Amniotic stem cell (primary cell): Measurements from ENCODE around the gene TMPRSS2.

Source experiments
- DNase-seq: peaks from one replicate; lab custom pipeline; 2025; lab: John Stamatoyannopoulos, UW

The TMPRSS2 gene

DNA sequence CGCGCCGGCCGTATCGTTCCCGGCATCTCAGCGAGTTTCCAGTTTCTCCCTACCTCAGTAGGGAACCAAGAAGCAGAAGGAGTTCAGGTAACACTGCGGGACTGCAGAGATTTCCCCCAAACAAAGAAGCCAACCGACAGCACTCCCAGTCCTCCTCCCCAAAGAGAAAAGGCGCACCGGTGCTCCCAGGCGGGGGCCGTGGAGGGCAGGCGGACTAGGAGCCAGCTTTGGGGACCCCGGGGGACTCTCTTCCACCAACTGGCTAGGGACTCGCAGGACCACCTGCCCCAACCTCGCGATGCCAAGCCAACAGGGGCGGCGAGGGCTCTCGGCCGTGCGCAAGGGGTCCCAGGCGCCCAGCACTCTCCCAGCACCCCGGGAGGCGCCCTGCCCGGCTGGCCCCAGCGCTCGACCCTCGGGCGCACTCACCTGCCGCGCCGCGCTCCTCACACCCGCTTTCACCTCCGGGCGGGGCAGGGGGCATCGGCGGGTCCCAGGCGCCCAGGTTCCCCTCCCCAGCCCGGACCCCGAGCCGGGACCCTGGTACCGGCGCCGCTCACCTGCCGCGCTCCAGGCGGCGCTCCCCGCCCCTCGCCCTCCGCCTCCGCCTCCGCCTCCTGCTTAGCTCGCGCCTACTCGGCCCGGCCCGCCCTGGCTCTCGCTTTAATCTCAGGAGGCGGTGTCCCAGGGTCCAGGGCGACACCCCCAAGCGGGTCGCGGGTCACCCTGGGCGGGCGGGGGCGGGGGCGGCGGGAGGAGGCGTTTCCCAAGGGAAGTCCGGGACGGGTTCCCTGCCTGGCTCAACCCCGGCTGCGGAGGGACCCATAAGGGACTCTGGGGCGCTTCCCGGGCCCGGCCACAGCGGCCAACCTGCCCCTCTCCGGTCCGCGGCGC lies at the start of gene TMPRSS2:
Gene TMPRSS2, minus strand, starts transcription at position 638 of the 894 bp plus-strand sequence. CDS start 10,025 bp downstream, outside the sequence.
- no peak for DNase-seq

- no peak for DNase-seq
Observed at GRCh38 chr21:41555057-41555456, 47.1 kb upstream of the TMPRSS2 start.

DNA sequence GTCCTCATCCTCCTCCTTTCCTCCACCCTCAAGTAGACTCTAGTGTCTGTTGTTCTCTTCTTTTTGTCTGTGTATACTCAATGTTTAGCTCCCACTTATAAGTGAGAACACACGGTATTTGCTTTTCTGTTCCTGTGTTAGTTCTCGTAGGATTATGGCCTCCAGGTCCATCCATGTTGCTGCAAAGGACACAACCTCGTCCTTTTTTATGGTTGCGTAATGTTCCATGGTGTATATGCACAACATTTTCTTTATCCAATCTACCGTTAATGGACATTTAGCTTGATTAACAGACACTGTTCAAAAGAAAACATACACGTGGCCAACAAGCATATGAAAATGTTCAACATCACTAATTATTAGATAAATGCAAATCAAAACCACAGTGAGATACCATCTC lies 44.3 kb upstream of the TMPRSS2 start:
- no peak for DNase-seq

DNA sequence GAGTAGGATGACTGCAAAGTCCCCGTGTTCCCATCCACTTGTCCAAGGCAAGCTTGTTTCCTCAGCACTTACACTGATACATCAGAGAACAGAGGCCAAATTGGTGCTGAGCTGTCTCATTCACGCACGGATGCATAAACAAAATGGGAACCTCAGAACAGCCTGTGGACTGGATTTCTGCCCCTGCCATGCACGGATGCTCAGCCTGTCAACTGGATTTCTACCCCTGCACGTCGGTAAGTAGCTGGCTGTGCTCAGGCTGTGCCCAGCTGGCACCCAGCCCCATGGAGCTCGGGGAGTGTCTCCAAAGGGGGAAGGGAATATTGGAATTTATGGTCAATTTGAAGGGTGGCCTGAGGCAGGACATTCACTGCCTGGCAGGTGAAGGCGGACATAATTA lies 40.8 kb upstream of the TMPRSS2 start:
- DNase-seq: no peak

- no peak for DNase-seq
Observed at GRCh38 chr21:41547111-41547510, 39.2 kb upstream of the TMPRSS2 start.

DNA sequence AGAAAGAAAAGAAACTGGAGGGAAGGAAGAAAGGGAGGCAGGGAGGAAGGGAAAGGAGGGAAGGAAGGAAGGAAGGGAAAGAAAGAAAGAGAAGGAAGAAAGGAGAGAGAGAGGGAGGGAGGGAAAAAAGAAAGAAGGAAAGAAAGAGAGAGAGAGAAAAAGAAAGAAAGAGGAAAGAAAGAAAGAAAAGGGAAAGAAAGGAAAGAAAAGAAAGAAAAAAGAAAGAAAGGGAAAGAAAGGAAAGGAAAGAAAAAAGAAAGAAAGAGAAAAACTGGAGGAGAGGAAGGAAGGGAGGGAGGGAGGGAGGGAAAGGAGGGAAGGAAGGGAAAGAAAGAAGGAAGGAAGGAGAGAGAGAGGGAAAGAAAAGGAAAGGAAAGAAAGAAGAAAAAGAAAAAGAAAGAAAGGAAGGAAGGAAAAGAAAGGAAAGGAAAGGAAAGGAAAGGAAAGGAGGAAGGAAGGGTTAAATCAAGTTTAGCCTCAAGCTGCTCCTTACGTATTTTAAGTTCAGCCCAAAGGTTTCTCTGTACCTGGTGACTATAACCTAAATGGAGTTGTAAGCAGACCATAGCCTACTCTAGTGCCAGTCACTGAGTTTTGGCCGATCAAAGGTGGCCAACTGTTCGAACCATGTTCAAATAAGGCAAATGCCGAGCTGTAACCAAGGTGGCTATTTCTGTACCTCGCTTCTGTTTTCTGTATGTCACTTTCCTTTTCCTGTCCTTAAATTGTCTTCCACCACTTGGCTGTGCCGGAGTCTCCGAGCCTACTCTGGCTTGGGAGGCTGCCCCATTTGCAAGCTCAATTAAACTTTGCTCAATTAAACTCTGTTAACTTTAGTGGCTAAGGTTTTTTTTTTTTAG lies 37.8 kb upstream of the TMPRSS2 start:
- no peak for DNase-seq

DNA sequence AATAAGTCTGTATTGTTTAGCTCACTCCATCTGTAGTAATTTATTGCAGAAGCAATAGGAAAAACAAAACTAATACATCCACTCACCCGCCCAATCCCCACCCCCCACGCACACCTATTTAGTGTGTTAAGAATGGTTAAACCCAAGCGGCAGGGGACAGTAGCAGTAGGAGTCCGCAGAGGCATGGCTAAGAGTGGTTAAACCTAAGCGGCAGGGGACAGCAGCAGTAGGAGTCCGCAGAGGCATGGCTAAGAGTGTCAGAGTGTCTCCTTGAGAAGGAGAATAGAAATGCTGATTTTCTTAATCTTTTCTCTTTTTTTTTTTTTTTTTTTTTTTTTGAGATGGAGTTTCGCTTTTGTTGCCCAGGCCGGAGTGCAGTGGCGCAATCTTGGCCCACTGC lies 34.8 kb upstream of the TMPRSS2 start:
- no peak for DNase-seq

DNA sequence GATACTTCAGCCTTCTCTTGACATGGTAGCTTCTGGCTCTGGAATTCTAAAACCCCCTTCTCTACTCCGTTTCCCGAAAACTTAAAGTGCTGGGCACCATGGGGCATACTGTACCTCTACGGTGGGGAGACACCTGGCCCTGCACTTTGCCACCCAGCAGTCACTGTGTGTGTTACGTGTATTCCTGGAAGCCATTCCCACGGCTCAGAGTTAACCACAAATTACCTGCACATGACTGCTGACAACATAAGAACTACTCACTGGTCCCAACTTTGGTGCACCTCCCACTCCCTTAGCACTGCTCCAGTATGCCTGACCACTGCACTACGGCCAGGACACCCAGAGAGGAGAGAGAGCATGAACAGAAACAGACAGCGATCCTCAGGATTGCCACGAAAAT lies 29.4 kb upstream of the TMPRSS2 start:
- no peak for DNase-seq

DNA sequence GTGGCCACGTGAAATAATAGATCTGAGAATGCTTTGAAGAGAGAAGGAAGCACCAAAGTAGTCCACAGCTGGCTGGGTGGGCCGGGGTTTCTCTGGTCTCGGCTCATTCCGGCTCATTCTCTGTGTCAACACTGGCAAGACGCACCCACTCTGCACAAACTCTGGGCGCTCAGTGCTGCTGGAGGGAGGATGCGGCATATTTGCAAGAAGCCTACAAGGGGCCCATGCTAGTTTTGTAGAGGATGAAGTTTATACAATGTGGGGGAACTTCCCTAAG lies 28.8 kb upstream of the TMPRSS2 start:
- DNase-seq: no peak

DNA sequence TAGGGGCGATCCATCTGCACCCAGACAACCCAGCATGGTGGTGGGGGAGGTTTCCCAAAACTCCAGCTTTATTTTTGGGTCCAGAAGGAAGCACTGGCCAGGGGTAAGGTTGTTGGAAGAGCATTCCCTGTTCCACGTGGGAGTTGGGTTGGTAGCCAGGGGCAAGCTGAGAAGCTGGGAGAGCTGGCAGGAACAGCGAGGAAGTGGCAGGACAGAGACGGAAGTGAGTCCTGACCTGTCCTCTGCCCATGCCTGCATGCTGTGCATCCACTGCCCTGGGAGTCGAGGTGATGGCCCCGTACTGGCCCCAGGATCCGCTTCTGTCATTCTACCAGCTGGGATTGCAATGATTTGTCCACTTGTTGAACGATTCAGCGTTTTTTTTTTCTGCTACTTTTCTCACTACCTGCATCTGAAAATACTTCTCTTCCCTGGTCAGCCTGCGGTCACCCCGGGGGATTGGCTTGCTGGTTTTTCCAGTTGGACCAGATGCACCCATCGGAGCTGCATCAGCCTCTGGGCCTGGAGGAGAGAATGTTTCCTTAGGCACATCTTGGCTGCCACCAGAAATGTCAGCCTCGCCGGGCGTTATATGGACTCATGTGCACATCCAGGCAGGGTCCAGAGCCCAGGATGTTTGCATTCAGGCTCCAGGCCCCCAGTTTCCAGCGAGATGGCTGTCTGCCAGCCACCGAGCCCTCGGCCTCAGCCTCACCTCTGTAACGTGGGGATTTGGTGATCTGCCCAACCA lies 28.3 kb upstream of the TMPRSS2 start:
- no peak for DNase-seq

DNA sequence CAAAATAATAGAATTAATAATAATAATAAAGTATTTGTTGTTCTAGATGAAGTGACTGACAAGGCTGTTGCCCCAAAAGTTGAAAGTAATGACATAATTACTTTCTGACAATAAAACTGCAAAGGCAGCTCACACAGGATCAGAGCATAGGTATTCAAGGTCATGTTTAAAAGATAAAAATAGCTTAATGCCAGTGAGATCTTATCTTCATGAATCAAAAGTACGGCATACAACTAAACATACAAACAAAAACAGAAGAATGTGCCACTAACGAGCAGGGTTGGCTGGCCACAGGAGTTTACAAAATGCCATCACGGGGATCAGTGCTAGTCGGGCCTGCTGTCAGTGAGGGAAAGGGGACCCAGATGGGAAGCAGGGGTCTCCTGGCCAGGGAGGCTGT lies 22.4 kb upstream of the TMPRSS2 start:
- no peak for DNase-seq

DNA sequence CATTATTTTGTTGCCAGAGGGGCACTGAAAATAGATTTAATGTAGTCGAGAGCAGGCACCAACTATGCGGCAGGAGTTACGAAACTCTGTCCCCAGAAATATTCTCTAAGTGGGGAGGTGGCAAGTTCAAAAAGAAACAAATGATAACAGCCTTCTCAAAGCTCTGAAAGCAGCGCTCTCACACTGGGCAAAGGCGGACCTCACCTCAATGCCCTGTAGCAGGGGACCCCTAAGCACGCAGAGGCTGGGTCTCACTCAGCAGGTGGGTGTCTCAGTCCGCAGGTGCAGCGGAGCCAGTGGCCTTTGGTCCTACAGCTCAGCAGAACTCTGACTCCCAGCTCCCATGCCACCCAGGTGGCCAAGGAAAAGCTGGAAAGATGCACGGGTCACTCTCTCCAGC lies 21.8 kb upstream of the TMPRSS2 start:
- DNase-seq: no peak

GRCh38 chr21:41526478-41527087 lies 18.6 kb upstream of the TMPRSS2 start:
- no peak for DNase-seq

DNA sequence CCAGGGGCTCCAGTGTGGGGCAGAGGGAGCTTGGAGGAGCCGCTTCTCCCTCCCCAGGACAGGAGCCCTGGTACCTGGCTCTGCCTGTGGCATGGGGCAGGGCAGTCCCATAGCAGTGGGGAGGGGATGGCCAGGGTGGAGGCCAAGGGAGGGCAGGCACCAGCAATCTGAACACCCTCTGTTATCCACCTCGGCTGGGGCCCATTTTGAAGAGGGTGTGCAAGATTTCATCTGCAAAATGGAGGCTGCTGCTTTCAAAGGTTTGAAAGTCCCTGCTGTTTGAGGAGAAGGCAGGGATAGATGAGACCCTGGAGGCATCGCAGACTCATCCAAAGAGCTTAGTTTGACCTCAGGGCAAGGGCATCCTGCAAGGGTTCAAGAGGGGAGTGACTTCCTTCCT lies 15.2 kb upstream of the TMPRSS2 start:
- DNase-seq: no peak

DNA sequence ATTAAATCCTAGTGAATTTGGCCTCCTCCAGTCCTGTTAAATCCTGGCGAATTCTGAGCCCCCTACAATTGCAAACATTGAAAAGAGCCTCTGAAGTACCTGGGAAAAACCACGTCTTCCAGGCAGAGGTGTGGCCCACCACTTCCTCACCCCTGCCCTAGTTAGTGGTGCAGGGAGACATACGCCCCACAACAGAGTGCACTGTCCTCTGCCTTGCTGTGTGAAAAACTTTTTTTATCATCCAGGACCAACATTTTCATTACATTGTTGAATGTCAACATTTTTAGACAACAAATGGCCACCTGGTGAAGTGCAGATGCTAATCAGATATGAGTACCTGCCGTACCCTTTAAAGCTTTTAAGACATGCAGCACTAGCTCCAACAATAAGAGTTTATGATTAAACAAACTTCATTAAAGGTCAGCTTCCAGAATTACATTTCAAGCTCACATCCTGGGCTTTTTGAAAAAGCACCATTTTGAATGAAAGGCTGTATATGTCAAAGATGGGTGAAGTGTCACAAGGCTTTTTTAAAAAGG lies 13.6 kb upstream of the TMPRSS2 start:
- DNase-seq: no peak

DNA sequence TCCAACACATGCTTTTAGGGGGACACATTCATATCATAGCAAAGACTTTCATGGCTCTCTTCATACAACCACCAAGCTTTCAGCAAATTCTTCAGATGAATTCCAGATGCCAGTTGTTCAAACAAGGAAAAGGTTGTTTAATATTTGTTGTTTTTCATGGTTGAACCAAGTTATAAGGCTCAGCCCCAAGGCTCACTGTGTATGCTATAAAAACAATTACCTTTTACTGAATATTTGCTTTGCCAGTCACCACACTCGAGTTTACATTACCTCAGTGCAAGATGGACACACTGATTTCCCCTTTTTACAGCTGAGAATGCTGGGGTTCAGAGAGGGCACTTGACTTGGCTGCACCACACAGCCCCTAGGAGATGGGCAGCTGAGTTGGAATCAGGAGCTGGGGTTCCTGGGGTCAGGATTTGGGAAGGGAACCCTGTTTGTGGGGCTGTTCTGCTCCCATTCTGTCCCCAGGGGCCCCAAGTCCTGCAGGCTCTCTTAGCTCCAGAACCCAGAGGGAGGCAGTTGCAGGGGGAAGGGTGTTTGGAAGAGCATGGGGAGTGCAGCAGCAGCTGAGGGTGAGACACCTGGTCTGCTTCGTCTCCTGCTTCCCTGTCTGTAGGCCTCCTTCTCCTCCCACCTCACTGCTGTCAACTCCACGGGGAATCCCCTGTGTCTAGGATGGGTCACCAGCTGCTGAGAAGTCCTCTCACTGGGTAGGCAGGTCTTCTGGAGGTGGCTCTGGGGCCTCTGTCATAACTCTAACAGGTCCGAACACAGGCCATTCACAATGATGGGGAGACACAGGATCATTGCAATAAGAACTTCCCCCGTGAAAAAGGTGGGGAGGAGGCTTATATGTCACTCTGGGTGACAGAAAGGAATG lies 12.8 kb upstream of the TMPRSS2 start:
- DNase-seq: no peak

DNA sequence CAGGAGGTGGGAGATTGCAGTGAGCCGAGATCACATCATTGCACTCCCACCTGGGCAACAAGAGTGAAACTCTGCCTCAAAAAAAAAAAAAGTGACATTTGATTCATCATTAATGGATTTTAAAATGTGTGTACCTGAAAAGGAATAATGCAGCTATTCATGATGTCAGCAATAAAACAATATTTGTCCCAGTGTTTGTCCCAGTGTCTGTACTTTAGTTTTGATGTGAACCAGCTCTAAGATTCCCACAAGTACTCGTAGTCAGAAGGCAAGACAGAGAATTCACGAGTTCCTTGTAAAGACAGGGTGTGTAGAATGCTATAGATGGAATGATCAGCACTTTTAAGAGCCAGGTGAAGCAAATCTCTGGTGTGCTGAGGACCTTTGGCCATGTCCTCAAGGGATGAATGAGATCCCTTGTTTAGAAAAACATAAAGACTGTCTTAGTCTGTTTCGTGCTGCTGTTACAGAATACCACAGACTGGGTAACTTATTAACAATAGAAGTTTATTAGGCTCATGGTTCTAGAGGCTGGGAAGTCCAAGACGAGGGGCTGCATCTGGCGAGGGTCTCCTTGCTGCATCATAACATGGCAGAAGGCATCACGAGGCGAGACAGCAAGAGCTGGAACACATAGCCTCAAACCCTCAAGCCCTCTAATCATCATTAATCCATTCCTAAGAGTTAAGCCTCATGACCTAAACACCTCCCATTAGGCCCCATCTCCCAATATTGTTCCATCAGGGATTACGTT lies 12.0 kb upstream of the TMPRSS2 start:
- DNase-seq: no peak

- DNase-seq: no peak
Observed at GRCh38 chr21:41518757-41519156, 10.8 kb upstream of the TMPRSS2 start.

DNA sequence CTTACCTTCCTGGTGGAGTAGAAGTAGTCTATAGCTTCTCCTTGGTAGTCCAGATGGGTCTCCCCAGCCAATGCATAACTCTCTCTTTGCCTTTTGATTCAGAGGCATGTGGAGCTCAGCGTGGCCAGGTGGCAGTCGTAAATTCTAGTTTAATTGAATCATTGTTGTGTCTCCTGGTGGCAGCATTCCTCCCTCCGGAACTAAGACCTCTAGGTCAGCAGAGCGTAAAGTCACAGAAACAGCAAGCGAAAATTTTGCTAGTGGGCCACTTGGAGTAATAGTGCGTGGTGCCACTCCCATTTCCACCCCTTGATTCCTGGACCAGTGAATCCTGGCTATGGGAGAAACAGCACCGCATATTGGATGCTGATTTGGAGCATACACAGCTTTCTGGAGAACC lies 3.9 kb upstream of the TMPRSS2 start:
- DNase-seq: no peak

DNA sequence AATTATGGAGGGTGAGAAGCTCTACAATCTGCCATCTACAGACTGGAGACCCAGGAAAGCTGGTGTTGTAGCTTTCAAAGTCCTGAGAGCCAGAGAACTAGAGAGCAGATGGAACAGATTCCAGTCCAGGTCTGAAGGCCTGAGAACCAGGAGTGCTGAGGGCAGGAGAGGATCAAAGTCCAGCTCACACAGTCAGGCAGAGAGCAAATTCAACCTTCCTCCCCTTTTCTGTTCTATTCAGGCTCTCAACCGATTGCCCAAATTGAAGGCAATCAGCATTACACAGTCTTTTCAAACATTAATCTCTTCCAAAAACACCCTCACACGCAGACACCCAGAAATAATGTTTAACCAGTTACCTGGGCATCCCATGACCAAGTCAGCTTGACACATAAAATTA lies 2.5 kb upstream of the TMPRSS2 start:
- no peak for DNase-seq
